Epithelial cell of esophagus (primary cell): Measurements from ENCODE around the gene DGCR2.

Source experiments
- DNase-seq: peaks from one replicate; pipeline ENCODE4 v3.0.0; 2010; ENCODE audit warnings: low read depth
- H3K4me3 ChIP-seq: 2 replicates; pipeline ENCODE4 v1.5.1; 2011; ENCODE audit warnings: mild to moderate bottlenecking, low read length, control low read depth
- TF ChIP-seq, protein P1 (sequence below): IDR thresholded peaks from 2 replicates; pipeline ENCODE4 v1.5.1; 2011; ENCODE audit warnings: low read depth, mild to moderate bottlenecking, low read length, control low read depth, inconsistent platforms; ENCODE audit not compliant: insufficient read depth; ENCODE audit errors: missing control alignments

The DGCR2 gene

DNA sequence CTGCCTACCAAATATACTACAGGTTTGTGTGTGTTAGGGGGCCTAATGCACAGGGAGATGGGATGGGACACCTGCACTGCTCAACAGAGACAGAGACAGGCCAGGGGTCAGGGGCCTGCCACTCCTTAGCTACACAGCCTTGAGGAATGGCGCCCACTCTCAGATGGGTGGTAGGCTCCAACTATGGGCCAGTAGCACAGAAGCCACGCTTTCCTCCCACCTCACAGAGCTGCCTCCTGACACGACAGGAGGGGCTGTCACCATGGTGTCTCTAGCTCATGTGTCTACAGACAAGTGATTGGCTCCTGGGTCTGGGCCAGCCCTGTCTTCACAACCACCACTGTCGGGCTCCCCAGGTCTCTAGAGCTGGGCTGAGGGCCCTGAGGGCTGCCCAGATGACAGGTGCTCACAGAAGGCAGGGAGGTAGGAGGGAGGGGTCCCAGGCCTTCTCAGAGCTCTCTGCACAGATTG lies 81.8 kb downstream of the DGCR2 start:
- no peak overlapping the region for H3K4me3 ChIP-seq
- DNase-seq: no peak
- TF ChIP-seq, protein P1, sequence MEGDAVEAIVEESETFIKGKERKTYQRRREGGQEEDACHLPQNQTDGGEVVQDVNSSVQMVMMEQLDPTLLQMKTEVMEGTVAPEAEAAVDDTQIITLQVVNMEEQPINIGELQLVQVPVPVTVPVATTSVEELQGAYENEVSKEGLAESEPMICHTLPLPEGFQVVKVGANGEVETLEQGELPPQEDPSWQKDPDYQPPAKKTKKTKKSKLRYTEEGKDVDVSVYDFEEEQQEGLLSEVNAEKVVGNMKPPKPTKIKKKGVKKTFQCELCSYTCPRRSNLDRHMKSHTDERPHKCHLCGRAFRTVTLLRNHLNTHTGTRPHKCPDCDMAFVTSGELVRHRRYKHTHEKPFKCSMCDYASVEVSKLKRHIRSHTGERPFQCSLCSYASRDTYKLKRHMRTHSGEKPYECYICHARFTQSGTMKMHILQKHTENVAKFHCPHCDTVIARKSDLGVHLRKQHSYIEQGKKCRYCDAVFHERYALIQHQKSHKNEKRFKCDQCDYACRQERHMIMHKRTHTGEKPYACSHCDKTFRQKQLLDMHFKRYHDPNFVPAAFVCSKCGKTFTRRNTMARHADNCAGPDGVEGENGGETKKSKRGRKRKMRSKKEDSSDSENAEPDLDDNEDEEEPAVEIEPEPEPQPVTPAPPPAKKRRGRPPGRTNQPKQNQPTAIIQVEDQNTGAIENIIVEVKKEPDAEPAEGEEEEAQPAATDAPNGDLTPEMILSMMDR: no peak

DNA sequence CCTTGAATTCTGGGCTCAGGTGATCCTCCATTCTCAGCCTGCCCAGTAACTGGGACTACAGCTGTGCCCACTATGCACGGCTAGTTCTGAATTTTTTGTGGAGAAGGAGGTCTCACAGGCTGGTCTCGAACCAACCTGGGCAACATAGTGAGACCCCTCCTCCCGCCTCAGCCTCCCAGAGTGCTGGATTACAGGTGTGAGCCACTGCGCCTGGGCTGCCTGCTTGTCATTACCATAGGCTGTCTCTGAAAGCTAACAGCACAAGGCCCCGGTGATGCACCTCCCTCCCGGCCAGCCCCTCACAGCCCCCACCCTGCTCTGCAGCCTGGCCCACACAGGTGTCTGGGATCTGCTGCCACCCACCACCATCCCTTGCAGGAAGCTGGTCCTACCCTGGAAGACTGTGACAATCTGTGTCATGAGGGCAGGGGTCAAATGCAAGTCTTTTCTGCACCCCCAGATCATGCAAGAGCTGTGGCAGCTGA lies 82.4 kb downstream of the DGCR2 start:
- TF ChIP-seq, protein P1: no peak
- no peak overlapping the region for H3K4me3 ChIP-seq
- DNase-seq: no peak

DNA sequence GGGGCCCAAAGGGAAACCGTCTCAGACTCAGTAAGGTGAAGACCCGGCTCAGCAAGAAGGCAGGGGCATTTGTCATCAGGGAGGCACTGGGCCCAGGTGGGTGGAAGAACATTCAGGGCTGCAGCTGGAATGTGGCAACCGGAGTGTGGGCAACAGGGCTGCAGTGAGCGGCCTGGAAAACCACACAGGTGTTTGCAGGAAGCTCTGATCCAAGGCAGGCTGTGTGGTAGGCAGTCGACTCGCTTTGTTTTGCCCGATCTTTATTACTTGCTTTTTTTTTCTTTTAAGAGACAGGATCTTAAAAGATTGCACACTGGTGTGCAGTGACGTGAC lies 82.8 kb downstream of the DGCR2 start:
- TF ChIP-seq, protein P1: no peak
- DNase-seq: no peak
- no peak overlapping the region for H3K4me3 ChIP-seq

DNA sequence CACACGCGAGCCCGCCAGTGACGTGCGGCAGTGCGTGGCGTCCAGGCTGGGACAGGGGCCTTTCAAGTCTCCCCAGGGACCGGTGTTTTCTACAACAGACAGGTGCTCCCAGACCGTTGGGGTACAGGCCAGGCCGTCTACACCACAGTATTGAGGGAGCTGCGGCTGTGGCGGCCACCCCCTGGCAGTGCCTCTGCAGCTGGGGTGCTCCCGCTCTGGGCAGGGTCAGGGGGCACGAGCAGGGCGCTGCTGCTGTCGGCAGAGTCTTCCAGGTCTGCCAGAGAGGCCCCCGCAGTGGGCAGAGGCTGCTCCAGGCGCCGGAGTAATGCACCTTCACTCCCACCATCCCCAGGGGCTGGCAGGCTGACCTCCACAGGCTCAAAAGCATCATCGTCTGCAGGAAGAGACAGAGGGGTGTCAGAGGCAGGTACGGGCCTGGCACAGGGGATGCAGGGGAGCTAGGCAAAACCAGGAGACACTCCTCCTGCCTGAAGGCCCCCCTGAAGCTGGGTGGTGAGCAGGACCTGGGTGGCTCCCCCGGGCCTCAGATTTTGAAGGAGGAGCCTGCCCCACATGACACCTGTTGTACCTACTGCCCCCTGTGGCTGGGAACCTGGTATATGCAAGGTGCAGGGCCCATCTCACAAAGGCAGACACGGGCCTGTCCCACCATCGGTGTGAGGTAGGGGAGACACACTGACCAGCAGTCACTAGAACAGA lies 83.3 kb downstream of the DGCR2 start:
- TF ChIP-seq, protein P1: no peak
- DNase-seq: no peak
- no peak overlapping the region for H3K4me3 ChIP-seq

DNA sequence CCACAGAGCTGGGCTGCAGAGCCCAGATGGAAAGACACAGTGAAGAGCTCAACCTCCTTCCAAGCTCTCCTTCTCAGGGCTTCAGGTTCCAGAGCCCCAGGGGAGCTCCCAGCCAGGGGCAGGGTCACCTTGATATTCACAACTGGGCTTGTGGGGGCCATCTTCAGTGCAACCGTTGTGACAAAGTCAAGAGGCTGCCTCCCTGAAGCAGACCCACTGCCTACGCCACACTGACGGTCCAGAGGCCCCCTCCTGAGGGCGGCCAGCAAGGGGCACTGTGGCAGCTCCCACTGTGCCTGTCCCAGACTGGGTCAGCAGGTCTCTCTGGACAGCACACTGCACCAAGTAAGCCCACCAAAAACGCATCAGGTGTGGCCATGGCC lies 84.1 kb downstream of the DGCR2 start:
- no peak overlapping the region for H3K4me3 ChIP-seq
- no peak for DNase-seq
- TF ChIP-seq, protein P1: no peak

DNA sequence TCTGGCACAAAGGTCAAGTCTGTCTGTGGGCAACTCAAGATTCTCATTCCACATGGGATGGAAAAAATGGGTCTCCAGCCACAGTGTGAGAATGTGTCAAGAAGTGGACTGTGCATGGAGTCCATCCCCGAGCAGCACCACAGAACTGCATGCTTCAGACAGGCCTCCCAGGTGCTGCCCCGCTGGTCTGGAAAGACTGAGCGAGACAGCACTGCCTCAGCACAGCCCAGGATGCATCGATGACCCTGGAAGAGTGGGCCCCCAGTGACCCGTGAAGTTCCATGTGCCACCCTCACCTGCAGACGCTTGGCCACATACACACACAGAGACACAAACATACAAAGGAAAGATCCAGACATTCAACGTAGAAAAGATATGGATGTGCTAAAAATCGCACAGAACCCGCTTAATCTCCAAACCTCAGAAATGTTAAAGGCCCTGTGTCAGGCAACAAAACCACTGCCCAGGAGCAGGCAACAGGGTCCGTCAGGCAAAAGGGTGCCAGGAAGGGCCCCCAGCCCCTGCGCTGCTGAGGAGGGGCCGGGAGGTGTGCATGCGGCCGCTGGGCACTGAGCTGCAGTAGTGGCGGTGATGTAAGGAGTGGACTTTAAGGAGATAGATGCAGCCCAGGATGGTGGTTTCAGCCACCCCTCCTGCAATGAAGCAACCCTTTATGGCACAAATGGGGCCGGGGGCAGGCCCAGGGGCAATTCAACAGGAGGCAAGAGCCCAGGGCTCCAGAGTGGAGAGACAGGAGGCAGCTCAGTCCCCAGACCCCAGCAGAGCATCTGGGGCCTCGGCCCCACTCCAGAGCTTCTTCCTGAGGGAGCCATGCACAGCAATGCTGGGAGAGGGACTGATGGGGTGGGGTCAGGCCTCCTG lies 84.7 kb downstream of the DGCR2 start:
- DNase-seq: no peak
- no peak overlapping the region for H3K4me3 ChIP-seq
- TF ChIP-seq, protein P1: no peak
